GM12874 (cell line): ENCODE measurements around the gene SLC16A9.

ENCODE experiments used
- TF ChIP-seq, protein P1 (sequence below): IDR thresholded peaks from 2 replicates; pipeline ENCODE4 v1.5.1; 2011; ENCODE audit warnings: low read depth, mild to moderate bottlenecking, control low read depth, low read length, moderate library complexity; ENCODE audit not compliant: insufficient read depth

SLC16A9 gene

DNA sequence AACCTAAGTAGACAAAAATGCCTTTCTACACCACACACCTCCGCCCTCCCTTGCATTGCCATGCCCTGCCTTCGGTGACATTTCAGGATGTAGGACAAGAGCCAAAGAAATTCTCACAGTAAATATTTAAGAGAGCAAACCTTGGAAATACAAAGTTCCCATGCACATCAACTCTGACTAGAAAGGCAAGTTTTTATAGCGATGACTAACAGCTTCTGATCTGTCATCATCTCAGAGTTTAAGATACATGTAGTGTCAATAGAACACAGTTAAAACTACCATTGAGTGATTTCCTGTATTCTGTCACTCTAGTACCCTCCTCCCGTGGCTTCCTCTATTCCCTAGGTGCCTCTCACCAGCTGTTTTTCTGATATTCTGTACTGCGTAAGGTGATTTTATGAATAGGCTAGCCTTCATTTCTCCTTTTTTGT is 20.7 kb downstream of the SLC16A9 start:
- TF ChIP-seq, protein P1, sequence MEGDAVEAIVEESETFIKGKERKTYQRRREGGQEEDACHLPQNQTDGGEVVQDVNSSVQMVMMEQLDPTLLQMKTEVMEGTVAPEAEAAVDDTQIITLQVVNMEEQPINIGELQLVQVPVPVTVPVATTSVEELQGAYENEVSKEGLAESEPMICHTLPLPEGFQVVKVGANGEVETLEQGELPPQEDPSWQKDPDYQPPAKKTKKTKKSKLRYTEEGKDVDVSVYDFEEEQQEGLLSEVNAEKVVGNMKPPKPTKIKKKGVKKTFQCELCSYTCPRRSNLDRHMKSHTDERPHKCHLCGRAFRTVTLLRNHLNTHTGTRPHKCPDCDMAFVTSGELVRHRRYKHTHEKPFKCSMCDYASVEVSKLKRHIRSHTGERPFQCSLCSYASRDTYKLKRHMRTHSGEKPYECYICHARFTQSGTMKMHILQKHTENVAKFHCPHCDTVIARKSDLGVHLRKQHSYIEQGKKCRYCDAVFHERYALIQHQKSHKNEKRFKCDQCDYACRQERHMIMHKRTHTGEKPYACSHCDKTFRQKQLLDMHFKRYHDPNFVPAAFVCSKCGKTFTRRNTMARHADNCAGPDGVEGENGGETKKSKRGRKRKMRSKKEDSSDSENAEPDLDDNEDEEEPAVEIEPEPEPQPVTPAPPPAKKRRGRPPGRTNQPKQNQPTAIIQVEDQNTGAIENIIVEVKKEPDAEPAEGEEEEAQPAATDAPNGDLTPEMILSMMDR: no peak

DNA sequence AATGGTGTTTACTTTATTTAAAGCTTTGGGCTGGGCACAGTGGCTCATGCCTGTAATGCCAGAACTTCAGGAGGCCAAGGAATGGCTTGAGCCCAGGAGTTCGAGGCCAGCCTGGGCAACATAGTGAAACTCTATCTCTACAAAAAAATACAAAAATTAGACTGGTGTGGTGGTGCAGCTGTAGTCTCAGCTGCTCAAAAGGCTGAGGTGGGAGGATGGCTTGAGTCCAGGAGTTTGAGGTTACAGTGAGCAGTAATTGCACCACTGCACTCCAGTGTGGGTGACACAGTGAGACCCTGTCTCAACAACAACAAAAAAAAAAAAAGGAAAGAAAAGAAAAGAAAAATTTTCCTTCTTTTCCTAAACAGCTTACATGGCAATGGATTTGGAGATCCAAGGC is 22.0 kb downstream of the SLC16A9 start:
- TF ChIP-seq, protein P1: no peak

DNA sequence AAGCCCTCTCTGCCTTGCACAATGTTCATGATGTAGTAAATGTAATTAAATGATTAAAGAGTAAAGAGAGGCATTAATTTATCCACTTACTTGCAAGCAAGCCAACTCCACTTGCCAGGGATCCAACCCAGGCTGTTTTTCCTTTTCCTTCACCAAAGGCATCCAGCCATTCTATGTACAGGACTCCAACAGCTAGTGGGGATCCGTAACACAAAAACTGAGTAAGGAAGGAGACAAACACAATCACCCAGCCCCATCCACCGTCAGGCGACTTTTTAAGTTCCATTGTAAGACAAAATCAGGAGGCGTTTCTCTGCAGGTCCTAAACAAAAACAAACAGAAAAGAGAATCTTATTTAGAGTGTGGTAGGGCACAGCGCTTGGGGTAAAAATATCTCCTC is 25.6 kb downstream of the SLC16A9 start:
- TF ChIP-seq, protein P1: no peak

DNA sequence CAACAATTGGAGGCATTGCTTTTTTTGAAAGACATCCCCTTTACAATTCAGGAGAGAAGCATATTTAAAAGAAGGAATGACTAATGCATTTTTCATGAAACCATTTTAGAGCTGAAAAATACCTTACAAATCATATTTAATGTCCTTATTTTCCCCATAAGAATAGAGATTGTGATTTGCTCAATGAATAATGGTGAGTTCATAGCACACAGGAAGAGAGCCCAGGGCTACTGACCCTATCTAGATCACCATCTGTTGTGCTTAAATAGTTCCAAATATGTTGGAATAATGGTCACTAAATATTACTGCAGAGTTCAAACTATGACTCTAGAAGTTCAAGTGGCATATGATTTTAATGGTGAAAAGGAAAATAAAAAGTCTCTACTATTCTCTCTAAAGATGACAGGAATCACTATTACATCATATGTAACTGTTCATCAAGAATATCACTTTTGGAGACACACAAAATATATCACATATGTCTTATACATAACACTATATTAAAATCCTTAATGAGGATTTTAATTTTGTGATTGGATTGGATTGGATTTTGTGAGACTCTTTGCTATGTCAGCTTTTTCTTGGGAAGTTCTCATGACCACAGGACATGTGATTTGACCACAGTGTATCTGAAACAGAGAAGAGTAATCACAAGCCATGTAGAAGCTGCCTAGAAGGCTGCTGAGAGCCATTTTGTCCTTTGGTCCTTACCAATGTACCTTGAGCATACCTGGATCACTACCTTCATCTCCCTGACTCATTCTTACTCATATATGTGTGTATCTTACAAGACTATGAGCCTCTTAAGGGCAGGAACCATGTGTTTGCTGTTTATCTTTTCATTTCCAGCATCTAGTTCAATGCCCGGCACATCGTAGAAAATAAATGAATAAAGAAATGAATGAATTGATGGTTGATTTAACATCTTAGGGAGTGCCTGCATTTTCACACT is 26.4 kb downstream of the SLC16A9 start:
- TF ChIP-seq, protein P1: no peak

DNA sequence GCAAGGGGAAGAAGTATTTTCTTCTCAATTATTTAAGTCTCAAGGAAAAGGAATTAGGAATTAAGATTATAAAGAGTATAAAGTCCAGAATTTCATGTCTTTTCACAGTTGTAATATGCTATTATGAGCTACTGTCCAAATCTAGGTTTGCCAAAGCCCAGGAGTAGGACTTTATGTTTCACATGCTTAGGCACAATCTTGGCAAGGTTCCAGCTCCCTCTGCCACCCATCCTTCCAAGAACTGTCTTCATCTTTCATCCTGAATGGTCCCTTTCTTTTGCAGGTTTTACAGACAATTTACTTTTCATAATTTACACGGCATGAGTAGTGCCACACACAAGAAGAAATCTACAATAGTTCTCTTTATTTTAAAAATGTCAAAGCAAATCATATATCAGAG is 29.5 kb downstream of the SLC16A9 start:
- TF ChIP-seq, protein P1: no peak

DNA sequence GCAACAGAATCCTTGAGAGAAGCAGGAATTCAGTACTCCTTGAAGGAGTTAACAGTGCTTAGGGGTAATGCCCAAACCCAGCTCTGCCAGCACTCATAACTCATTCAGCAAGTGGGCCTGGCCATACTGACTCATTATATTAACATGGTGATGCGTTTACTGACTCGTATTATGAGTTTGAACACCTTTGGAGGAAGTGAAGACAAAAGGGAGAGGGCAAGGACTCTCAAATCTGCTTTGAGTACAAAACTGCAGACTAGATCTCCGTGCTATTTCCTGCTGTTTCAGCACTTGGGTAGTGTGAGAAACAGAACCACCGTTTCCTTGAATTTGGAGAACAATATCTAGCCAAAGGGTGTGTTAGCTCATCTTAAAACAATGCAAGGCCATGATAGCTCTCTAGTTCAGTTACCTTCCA is 30.8 kb downstream of the SLC16A9 start:
- TF ChIP-seq, protein P1: no peak

DNA sequence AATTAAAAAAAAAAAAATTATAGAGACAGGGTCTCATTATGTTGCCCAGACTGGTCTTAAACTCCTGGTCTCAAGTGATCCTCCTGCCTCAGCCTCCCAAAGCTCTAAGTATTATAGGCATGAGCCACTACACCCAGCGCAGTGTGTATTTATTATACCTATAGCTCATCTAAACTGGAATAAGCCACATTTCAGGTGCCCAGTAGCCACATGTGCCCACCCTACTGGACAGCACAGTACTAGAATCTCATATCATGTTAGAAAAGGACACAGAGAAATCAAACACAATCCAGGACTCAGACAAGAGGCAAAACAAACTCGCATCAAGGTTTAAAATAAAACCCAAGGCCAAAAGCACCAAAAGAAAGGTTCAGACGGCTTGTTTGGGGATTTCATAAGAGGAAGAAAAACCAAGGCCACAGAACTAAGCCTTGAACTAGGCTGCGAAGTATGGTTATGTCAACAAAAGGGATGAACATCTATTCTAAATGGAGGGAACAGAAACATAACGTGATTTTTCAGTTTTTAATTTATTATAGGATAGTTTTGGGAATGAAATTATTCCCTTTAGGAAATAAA is 32.3 kb downstream of the SLC16A9 start:
- TF ChIP-seq, protein P1: no peak
